Colonic mucosa (tissue), 4 donors: Measurements from ENCODE around the gene FREY1. TPM values are rescaled to one million over a fixed set of nuclear protein-coding genes. Genes with fewer than 3 reads are reported as not detected.

Source experiments
- DNase-seq: peaks from one replicate; pipeline ENCODE4 v3.0.0-alpha.2; 2020
- H3K27ac ChIP-seq: fragments of 200-600 bp; one replicate; pipeline ENCODE4 v1.8.0; 2021
- H3K27me3 ChIP-seq: fragments of 200-600 bp; one replicate; pipeline ENCODE4 v1.8.0; 2021
- H3K36me3 ChIP-seq: fragments of 200-600 bp; one replicate; pipeline ENCODE4 v1.8.0; 2021
- H3K4me1 ChIP-seq: fragments of 200-600 bp; one replicate; pipeline ENCODE4 v1.8.0; 2021; ENCODE audit warnings: mild to moderate bottlenecking
- H3K4me3 ChIP-seq: fragments of 200-600 bp; one replicate; pipeline ENCODE4 v1.8.0; 2021
- H3K9ac ChIP-seq, 2 donors: one replicate each; pipeline ENCODE4 v1.7.0; 2013; ENCODE audit warnings: control low read depth in 2 of 2, low read depth in 2 of 2, low read length in 2 of 2
- H3K9me3 ChIP-seq: fragments of 200-600 bp; one replicate; pipeline ENCODE4 v1.8.0; 2021
- CTCF ChIP-seq: fragments of 200-600 bp; IDR thresholded peaks from one replicate; pipeline ENCODE4 v1.8.0; 2022; ENCODE audit warnings: antibody characterized with exemption, mild to moderate bottlenecking
- intact Hi-C: fragments of 100-400 bp; cut with DNase I; formaldehyde crosslinking; loops from one replicate; pipeline ENCODE4 v1.14.1; 2022
- total RNA-seq, 2 donors: library from RNA; stranded (reverse); fragmentation: NEBNext Ultra II Directional in 1 of 2; extraction: Animal tissue kit (Norgen Biotek cat#: 25700) in 1 of 2; gene quantifications; one replicate each; pipeline ENCODE4 v1.2.1, GENCODE V29; 2021
- donor health status: healthy.
- donor health status: DM: no; HTN: no; CAD: no.
- donor health status: DM: no; HTN: no; CAD: no.

The FREY1 gene
- total RNA-seq, 2 donors from 2014 or later: 1.1 TPM; not detected in 1

DNA sequence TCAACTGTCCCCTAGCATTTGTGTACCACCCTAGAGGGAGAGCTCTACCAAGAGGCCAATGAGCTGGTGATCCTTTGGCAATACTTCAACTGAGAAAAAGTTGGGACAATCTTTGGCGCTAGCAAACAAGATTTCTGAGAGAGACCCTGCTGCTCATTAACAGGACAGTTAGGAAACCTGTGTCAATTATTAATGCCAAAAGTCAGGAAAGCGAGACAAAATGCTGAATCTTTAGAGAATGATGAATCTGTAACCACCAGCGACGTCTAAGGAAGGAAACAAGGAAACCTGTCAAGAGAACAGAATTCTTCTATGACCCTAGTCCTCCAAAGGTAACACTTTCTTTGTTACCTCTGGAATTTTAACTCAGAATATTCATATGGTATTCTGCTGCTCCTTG lies 35.3 kb upstream of the FREY1 start:
- intact Hi-C loops: no loop called here
- Histone ChIP-seq H3K36me3 (no peaks in the 10 kb centered on the region), H3K9me3 (no peaks in the 10 kb centered on the region)

DNA sequence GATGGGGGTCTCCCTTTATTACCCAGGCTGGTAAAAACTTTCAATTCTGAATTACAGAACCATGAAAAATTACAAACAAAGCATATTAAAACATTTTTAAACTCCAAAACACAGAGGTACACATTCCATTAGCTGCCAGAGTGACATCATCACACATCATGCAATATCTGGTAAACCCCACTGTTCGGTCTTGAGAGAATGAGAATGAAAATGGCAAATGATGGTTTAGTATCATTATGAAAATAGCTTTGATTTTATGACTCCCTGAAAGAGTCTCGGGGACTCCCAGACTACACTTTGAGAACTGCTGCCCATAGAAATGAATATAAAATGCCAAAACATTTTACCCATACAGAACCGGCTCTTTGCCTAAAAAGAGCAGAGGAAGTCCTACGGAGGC lies 34.2 kb upstream of the FREY1 start:
- DNase-seq: no peak
- no peaks in the 10 kb centered on the region for H3K36me3 ChIP-seq
- TF ChIP-seq CTCF: no peak
- intact Hi-C loops: no loop called here
- no peaks in the 10 kb centered on the region for H3K27me3 ChIP-seq
- no peak overlapping the region for H3K27ac ChIP-seq
- no peaks in the 10 kb centered on the region for H3K4me1 ChIP-seq
- H3K9me3 ChIP-seq: no peaks in the 10 kb centered on the region
- H3K9ac ChIP-seq: no peak overlapping the region
- no peak overlapping the region for H3K4me3 ChIP-seq

More for the DNA sequence above, 35.3 kb upstream of the FREY1 start:
- DNase-seq: no peak
- Histone ChIP-seq H3K4me1 (no peaks in the 10 kb centered on the region), H3K27ac (no peak overlapping the region), H3K27me3 (no peaks in the 10 kb centered on the region), H3K4me3 (no peak overlapping the region), H3K9ac (no peak overlapping the region)
- TF ChIP-seq CTCF: no peak

GRCh38 chr11:45939836-45940235 lies 32.8 kb upstream of the FREY1 start:
- H3K36me3 ChIP-seq: no peaks in the 10 kb centered on the region
- H3K4me3 ChIP-seq: no peak overlapping the region
- DNase-seq: no peak
- TF ChIP-seq CTCF: no peak
- H3K27ac ChIP-seq: no peak overlapping the region
- no peaks in the 10 kb centered on the region for H3K4me1 ChIP-seq
- intact Hi-C loops: no loop called here
- no peaks in the 10 kb centered on the region for H3K27me3 ChIP-seq
- no peak overlapping the region for H3K9ac ChIP-seq
- H3K9me3 ChIP-seq: no peaks in the 10 kb centered on the region

DNA sequence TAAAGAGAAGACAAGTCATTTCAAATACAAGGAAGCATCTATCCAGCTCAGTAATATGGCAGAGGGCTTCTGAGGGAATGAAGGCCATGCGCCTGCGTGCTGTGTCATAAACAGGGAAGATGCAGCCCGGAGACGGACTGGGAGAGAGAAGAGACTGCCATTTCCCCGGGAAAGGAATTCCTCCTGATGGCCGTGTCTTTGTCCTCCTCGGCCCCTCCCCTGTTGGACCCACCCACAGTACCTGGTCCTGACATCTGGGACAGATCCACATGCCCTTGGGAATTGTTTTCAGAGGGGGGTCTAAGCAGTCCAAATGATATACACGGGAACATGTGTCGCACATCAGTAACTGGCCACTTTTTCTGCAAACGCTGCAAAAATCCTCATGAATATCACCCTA lies 30.8 kb upstream of the FREY1 start:
- no peak for DNase-seq
- Histone ChIP-seq H3K9ac (no peak overlapping the region), H3K4me3 (no peak overlapping the region), H3K27ac (no peak overlapping the region), H3K36me3 (no peaks in the 10 kb centered on the region), H3K27me3 (no peaks in the 10 kb centered on the region), H3K9me3 (no peaks in the 10 kb centered on the region), H3K4me1 (no peaks in the 10 kb centered on the region)
- TF ChIP-seq CTCF: no peak
- intact Hi-C loops: no loop called here

- no peak overlapping the region for H3K27ac ChIP-seq
- H3K36me3 ChIP-seq: no peaks in the 10 kb centered on the region
- H3K27me3 ChIP-seq: no peaks in the 10 kb centered on the region
- no peak for TF ChIP-seq CTCF
- intact Hi-C loops: no loop called here
- no peak for DNase-seq
- H3K9ac ChIP-seq: no peak overlapping the region
- no peak overlapping the region for H3K4me3 ChIP-seq
- H3K9me3 ChIP-seq: no peaks in the 10 kb centered on the region
- no peaks in the 10 kb centered on the region for H3K4me1 ChIP-seq
Measured at GRCh38 chr11:45936511-45937054, 29.5 kb upstream of the FREY1 start.
